ENCODE measurements around the gene RALGAPA1.
"Not testable (repeated sequence)": the region's sequence is repeated elsewhere in the genome, so short reads cannot be mapped to it uniquely, and the experiment has no call there.

The RALGAPA1 gene

DNA sequence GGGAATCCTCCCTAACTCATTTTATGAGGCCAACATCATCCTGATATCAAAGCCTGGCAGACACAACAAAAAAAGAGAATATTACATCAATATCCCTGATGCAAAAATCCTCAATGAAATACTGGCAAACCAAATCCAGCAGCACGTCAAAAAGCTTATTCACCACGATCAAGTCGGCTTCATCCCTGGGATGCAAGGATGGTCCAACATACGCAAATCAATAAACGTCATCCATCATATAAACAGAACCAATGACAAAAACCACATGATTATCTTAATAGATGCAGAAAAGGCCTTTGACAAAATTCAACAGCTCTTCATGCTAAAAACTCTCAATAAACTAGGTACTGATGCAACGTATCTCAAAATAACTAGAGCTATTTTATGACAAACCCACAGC, 189.1 kb downstream of the RALGAPA1 start:
- not testable (repeated sequence) for DNase-seq

DNA sequence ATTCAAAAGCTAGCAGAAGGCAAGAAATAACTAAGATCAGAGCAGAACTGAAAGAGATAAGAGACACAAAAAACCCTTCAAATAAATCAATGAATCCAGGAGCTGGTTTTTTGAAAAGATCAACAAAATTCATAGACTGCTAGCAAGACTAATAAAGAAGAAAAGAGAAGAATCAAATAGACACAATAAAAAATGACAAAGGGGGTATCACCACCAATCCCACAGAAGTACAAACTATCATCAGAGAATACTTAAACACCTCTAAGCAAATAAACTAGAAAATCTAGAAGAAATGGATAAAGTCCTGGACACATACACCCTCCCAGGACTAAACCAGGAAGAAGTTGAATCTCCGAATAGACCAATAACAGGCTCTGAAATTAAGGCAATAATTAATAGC, 189.6 kb downstream of the RALGAPA1 start:
- not testable (repeated sequence) for DNase-seq

DNA sequence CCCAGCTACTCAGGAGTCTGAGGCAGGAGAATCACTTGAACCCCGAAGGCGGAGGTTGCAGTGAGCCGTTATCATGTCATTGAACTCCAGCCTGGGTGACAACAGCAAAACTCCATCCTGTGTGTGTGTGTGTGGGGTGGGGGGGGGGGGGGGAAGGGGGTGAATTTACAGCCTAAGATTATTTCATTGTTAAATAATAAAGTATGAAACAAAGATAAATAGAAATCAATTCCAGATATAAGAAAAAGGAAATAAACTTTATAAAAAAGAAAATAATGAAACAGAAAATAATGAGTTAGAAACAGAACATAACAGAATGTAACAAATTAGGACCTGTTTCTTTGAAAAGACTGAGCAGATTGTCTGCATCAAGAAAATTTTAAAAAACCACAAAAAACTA, 191.6 kb downstream of the RALGAPA1 start:
- no peak for DNase-seq

DNA sequence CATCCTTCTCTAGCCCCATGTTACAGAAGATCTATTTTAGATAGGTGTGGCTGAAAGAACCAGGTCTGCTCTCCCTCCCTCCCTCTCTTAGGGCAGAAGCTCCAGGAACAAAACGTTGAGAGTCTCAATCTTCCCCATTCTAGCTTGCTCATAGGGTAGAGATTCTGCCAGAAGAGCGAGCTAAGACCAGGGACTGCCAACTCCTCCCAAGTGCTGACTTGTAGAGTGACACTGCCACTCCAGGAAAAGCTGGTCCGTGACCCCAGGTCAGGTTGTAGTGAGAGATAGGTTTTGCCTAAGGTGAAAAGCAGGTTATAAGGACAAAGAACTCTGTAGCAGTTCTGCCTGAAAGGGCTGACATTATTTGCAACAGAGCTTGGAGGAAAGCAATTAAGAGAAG, 201.7 kb downstream of the RALGAPA1 start:
- DNase-seq = no peak

- no peak for DNase-seq
Measured at GRCh38 chr14:35600253-35600652, 208.8 kb downstream of the RALGAPA1 start.

DNA sequence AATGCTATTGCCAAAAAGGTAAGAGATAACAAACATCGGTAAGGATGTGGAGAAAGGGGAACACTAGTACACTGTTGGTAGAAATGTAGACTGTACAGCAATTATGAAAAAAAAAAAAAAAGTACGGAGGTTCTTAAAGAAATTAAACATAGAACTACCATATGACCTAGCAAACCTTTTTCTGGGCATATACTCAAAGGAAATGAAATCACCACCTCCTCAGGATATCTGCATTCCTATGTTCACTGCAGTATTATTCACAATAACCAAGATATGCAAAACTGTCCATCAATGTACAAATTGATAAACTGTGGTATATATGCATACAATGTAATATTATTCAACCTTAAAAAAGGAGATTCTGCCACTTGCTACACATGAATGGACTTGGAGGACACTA, 214.5 kb downstream of the RALGAPA1 start:
- no peak for DNase-seq

DNA sequence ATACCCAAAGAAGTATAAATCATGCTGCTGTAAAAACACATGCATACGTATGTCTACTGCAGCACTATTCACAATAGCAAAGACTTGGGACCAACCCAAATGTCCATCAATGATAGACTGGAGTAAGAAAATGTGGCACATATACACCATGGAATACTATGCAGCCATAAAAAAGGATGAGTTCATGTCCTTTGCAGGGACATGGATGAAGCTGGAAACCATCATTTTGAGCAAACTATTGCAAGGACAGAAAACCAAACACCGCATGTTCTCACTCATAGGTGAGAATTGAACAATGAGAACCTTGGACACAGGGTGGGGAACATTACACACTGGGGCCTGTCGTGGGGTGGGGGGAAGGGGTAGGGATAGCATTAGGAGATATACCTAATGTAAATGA, 221.7 kb downstream of the RALGAPA1 start:
- not testable (repeated sequence) for DNase-seq

DNA sequence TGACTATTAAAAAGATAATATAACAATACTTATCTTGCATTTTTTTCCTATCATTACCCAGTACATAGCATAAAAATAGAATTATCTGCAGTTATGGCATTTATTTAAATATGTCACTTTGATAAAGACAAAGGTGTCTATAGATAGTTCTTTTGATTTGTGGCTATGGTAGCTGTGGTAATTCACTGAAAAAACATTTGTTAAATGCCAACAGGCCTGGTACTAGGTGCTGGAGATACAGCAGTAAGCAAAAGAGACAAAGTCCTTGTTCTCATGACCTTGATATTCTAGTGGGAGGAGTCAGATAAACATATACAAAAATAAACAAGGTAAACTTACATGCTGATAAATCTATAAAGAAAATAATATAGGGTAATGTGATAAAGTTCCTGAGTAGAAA, 230.5 kb downstream of the RALGAPA1 start:
- no peak for DNase-seq

- no peak for DNase-seq
Measured at GRCh38 chr14:35578135-35578534, 231.0 kb downstream of the RALGAPA1 start.

DNA sequence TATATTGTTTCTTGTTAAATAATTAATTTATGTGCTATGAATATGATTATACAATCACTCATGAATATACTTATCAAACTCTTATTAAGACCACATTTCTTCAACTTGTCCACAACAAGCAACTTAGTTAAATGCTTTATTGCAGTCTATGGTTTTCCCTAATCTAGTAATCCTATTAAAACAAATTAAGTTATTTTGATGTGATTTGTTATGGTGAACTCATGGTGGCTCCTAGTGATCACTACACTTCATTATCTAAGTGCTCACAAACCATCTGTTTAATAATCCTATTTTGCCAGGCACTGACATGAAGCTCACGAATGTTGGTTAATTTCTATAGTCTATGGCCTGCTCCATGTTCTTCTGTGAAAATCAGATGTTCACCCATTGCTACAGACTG, 232.2 kb downstream of the RALGAPA1 start:
- no peak for DNase-seq

GRCh38 chr14:35576260-35576659, 232.8 kb downstream of the RALGAPA1 start:
- DNase-seq = no peak

DNA sequence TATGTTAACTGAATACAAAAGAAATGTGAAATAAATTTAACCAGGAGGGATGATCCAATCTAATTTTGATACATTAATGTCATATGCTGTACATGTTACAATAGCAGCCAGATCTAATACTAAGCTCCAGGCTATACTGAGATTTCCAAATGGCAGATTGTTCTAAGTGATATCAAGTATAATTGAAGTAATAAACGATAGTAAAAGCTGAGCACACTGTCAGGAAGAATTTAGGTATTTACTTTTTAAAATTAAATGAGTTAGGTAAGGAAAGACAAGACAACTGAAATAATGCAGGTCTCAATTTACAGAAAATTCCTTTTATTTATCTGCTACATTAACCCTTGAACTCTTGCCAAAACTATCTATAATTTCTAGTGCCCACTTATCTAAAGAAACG, 235.2 kb downstream of the RALGAPA1 start:
- no peak for DNase-seq

GRCh38 chr14:35571598-35571997, 237.5 kb downstream of the RALGAPA1 start:
- no peak for DNase-seq

- DNase-seq = no peak
Measured at GRCh38 chr14:35565871-35566464, 243.1 kb downstream of the RALGAPA1 start.

DNA sequence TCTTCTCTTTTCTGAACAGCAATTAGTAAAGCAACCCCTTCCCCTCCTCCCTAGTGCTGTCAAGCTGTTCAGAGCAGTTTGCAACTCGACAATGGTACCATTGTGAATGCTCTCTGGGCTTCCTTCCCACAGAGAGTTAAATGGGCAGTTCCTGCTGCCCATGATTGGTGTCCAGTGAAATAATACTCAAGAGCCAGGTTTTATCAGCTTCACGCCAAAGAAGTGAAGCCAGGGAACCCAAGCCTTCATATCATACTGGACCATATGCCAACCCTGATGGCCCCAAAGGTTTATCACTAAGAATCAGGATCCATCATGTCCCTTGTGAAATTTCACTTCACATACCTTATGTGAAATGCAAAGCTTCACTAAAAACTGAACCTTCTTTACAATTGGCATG, 250.4 kb downstream of the RALGAPA1 start:
- DNase-seq = no peak

- no peak for DNase-seq
Measured at GRCh38 chr14:35557221-35557747, 251.8 kb downstream of the RALGAPA1 start.

GRCh38 chr14:35556548-35556947, 252.5 kb downstream of the RALGAPA1 start:
- DNase-seq = no peak

GRCh38 chr14:35553808-35554207, 255.3 kb downstream of the RALGAPA1 start:
- peak; percentile 31 for DNase-seq

- no peak for DNase-seq
Measured at GRCh38 chr14:35551081-35551480, 258.0 kb downstream of the RALGAPA1 start.

- DNase-seq = no peak
Measured at GRCh38 chr14:35549551-35549950, 259.5 kb downstream of the RALGAPA1 start.

GRCh38 chr14:35543006-35543405, 266.1 kb downstream of the RALGAPA1 start:
- DNase-seq = no peak

DNA sequence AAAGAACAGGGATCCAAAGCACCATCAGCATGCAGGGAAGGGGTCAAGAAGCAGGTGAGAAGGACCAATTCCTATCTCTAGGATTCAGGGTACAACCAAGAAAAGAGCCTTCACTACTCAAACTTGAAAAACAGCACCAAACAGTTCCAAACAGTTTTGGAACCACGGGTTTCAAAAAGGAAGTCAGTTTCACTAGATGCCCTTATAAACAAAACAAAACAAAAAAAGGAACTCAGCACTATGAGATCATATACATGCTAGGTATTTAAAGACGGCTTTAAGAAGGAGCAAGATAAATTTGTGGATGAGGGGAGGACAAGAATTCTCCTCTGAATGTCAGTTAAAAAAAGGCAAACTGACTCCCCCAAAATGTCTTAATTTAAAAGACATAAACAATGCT, 269.1 kb downstream of the RALGAPA1 start:
- no peak for DNase-seq

DNA sequence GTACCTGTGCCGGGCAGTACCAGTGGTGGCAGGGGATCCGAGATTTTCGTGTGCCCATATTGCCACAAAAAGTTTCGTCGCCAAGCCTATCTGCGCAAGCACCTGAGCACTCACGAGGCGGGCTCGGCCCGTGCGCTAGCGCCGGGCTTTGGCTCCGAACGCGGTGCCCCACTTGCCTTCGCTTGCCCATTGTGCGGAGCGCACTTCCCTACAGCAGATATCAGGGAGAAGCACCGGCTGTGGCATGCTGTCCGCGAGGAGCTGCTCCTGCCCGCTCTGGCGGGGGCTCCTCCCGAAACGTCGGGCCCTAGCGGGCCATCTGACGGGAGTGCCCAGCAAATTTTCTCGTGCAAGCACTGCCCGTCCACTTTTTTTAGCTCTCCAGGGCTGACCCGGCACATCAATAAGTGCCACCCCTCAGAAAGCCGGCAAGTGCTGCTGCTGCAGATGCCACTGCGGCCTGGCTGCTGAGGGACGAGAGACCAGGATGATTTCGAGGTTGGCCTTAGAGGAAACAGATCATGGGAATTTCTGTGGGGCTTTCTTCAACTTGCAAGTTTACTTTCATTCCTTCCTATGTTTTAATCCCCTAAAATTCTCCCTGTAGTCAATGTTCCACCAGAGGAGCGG, 273.5 kb downstream of the RALGAPA1 start:
- DNase-seq = no peak

- peak; percentile 21 for DNase-seq
Measured at GRCh38 chr14:35534873-35535482, 274.1 kb downstream of the RALGAPA1 start.

Measured in amniotic stem cell (primary cell).